GM12865 (cell line): Measurements from ENCODE around the gene HSP90AA1.
"Not testable (repeated sequence)": the region's sequence is repeated elsewhere in the genome, so short reads cannot be mapped to it uniquely, and the experiment has no call there.

ENCODE experiments used
- DNase-seq: peaks from one replicate; pipeline ENCODE4 v3.0.0; 2010; ENCODE audit warnings: low read depth
- H3K4me3 ChIP-seq: 2 replicates; pipeline ENCODE4 v1.5.1; 2011; ENCODE audit warnings: mild to moderate bottlenecking, low read depth, low read length, control low read depth
- TF ChIP-seq, protein P1 (sequence below): IDR thresholded peaks from 2 replicates; pipeline ENCODE4 v1.5.1; 2011; ENCODE audit warnings: low read length, control low read depth, low read depth, inconsistent platforms; ENCODE audit not compliant: insufficient read depth; ENCODE audit errors: missing control alignments

Gene HSP90AA1

DNA sequence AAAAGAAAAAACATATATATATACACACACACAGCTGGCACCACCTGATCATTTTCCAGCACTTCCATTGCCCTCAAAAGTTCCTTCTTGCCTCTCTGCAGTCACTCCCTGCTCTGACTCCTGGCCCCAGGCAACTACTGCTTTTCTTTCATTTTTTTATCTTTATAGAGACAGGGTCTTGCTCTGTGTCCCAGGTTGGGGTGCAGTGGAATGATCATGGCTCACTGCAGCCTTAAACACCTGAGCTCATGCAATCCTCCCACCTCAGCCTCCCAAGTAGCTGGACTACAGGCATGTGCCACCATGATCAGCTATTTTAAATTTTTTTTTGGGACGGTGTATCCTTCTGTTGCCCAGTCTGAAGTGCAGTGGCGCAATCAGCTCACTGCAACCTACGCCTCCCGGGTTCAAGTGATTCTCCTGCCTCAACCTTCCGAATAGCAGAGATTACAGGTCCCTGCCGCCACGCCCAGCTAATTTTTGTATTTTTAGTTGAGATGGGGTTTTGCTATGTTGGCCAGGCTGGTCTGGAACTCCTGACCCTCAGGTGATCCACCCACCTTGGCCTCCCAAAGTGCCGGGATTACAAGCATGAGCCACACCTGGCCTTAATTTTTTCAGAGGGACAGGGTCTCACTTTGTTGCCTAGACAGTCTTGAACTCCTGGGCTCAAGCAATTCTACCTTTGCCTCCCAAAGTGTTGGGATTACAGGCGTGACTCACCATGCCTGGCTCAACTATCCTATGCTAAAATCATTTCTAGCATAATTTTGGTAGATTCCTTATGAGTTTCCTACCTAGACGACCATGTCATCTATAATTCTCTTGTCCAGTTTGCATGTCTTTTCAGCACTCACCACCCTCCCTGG is 7.8 kb downstream of the HSP90AA1 start:
- TF ChIP-seq, protein P1, sequence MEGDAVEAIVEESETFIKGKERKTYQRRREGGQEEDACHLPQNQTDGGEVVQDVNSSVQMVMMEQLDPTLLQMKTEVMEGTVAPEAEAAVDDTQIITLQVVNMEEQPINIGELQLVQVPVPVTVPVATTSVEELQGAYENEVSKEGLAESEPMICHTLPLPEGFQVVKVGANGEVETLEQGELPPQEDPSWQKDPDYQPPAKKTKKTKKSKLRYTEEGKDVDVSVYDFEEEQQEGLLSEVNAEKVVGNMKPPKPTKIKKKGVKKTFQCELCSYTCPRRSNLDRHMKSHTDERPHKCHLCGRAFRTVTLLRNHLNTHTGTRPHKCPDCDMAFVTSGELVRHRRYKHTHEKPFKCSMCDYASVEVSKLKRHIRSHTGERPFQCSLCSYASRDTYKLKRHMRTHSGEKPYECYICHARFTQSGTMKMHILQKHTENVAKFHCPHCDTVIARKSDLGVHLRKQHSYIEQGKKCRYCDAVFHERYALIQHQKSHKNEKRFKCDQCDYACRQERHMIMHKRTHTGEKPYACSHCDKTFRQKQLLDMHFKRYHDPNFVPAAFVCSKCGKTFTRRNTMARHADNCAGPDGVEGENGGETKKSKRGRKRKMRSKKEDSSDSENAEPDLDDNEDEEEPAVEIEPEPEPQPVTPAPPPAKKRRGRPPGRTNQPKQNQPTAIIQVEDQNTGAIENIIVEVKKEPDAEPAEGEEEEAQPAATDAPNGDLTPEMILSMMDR: no peak
- no peak for DNase-seq
- no peak overlapping the region for H3K4me3 ChIP-seq

DNA sequence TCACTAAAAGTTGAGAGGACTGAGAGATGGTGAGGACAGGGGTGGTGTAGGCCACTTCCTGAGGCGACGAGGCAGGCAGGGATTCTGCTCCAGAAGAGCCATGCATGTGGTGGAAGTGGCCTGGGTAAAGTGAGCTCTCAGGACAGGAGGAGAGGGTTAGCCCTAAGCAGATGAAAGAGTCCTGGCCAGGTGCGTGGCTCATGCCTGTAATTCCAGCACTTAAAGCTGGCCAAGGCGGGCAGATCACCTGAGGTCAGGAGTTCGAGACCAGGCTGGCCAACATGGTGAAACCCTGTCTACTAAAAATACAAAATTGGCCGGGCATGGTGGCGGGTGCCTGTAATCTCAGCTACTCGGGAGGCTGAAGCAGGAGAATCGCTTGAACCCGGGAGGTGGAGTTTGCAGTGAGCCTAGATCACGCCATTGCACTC is 8.5 kb downstream of the HSP90AA1 start:
- not testable (repeated sequence) for H3K4me3 ChIP-seq, DNase-seq

DNA sequence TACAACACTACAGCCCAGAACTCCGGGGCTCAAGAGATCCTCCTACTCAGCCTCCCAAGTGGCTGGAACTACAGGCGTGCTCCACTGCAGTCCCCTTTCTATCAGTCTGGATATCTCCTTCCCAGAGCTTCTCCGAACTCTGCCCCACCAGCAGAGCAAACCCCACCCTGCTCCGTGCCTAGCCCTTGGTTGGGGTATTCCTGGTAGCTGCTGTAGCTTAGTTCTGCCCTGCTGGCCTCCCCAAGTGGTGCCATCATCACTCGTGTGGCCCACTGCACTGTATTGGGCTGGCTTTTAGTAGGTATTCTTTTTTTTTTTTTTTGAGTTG is 9.5 kb downstream of the HSP90AA1 start:
- no peak overlapping the region for H3K4me3 ChIP-seq
- TF ChIP-seq, protein P1: no peak
- no peak for DNase-seq

DNA sequence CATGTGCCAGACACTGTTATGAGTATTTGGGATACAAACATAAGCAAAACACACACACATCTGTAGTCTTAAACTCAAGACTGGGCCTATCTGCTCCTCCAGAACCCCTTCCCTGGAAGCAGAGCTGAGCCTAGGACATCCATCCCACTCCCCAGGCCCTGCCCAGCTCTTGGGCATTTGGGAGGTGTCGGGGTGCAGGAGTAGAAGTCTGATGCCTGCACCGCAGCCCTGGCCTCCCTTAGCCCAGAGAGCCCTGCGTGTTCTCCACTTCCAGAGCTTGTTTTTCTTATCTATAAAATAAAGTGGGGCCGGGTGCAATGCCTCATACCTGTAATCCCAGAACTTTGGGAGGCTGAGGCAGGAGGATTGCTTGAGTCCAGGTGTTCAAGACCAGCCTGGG is 11.7 kb downstream of the HSP90AA1 start:
- no peak overlapping the region for H3K4me3 ChIP-seq
- no peak for DNase-seq
- TF ChIP-seq, protein P1: no peak

DNA sequence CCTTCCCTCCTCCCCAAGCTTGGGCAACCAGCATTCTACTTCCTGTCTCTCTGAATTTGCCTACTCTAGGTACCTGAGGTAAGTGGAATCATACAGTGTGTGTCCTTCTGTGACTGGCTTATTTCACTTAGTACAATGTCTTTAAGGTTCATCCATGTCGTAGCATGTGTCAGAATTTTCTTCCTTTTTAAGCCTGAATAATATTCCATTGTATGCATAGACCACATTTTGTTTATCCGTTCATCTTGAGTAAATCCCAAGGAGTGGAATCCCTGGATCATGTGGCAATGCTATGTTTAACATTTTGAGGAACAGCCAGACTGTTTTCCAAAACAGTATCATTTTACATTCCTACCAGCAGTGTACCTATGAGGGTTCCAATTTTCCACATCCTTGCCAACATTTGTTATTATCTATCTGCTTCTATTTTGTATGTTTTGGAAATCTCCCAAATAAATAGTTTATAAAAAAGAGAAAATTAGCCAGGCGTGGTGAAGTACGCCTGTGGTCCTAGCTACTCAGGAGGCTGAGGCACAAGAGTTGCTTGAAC is 12.4 kb downstream of the HSP90AA1 start:
- no peak for DNase-seq
- no peak overlapping the region for H3K4me3 ChIP-seq
- TF ChIP-seq, protein P1: no peak

DNA sequence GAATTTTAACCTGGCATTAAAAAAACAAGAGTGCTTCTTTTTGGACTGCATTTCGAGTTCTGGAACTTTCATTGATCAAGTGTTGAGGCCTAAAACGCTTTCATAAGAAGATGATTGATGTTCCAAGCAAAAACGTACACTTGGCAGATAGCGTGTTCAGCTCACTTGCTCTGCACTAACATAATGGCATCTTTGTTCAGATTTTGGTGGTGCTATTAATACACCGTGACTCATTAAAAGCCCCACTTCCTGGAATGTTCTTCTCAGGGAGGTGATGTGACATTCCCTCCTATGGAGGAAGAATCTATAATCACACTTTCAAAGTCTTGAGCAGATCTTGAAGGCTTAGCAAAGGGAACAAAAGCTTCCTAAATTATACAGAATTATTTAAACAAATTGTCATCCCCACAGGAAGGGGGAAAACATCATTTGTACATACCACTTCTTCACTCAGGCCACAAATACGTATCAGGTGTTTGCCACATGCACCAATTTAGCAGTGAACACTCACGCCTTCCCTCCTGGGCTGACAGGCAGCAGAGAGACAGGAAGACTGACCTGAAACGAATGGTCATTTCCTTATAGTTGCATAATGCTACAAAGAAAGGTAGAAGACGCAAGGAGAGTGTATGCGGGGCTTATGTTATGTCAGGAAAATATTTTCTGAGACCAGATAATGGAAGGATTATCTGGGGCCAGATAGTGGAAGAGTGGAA is 15.4 kb downstream of the HSP90AA1 start:
- TF ChIP-seq, protein P1: no peak
- no peak for DNase-seq
- no peak overlapping the region for H3K4me3 ChIP-seq

DNA sequence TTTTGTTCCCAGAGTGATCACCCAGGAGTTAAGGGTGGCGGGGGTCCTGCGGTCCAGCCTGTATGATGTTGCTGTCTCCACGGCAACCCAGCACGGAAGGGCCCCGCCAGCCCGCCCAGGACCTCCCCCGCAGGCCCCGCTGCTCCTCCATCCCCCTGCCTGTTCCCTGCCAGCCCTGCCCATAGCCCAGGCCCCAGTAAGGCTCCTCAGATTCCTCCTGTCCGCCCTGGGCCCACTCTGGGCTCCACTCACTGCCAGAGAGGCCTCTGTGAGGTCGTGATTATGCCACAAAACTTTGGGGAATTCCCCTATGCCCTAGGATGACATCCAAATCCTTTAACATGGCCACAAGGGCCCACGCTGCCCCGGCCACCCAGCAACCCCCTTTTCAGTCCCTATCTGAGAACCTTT is 20.8 kb downstream of the HSP90AA1 start:
- TF ChIP-seq, protein P1: no peak
- no peak overlapping the region for H3K4me3 ChIP-seq
- no peak for DNase-seq

DNA sequence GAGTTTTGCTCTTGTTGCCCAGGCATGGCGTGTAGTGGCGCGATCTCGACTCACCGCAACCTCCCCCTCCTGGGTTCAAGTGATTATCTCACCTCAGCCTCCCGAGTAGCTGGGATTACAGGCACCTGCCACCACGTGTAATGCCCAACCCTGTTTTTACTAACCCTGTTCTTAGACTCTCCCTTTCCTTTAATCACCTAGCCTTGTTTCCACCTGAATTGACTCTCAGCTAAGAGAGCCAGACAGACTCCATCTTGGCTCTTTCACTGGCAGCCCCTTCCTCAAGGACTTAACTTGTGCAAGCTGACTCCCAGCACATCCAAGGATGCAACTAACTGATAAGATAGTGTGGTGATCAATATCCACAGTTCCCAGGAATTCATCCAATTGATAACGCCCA is 22.3 kb downstream of the HSP90AA1 start:
- not testable (repeated sequence) for H3K4me3 ChIP-seq, DNase-seq
